ENCODE data around the gene CPM. TPM values are rescaled to one million over a fixed set of nuclear protein-coding genes. Genes with fewer than 3 reads are reported as not detected.

The CPM gene
- total and polyA plus RNA-seq, 10 of the 15 experiments (the other 5 are each of a cell fraction or from before 2014, with no cell fraction given): 0.06 to 1.7 (median 0.41) TPM

- TF ChIP-seq BCLAF1 (IDR thresholded peaks at IDR 0.05) (no peak), ZNF24 (IDR thresholded peaks at IDR 0.05) (no peak), ESRRA (IDR thresholded peaks at IDR 0.05; ENCODE audit: low read length) (no peak), USF1 (IDR thresholded peaks at IDR 0.05; ENCODE audit: borderline replicate concordance, extremely low read length, insufficient read depth, low read depth, low read length) (no peak), IRF4 (IDR thresholded peaks at IDR 0.05; ENCODE audit: low read depth, low read length) (no peak), ZNF274 (IDR thresholded peaks at IDR 0.05; ENCODE audit: insufficient read depth, insufficient read length) (no peak), DPF2 (IDR thresholded peaks at IDR 0.05) (no peak), RCOR1 (conservative IDR thresholded peaks at IDR 0.05; ENCODE audit: low read depth, low read length) (no peak), ZBTB40 (IDR thresholded peaks at IDR 0.05; ENCODE audit: borderline replicate concordance) (no peak), ZBTB11 (CRISPR knock-in tag; IDR thresholded peaks at IDR 0.05) (no peak), JUND (IDR thresholded peaks at IDR 0.05; ENCODE audit: low read depth, low read length) (no peak), GATAD2B (conservative IDR thresholded peaks at IDR 0.05; ENCODE audit: low read depth) (no peak)
Measured at GRCh38 chr12:68878846-68879245, 54.1 kb downstream of the CPM start (continued).

Measured in GM12878 (cell line).